OCI-LY3 (cell line): ENCODE results near the gene FCMR.

Experiments
- H2AFZ ChIP-seq: fragments of 200-600, 300-600 bp; shearing (Covaris generic); 2 replicates; pipeline ENCODE4 v1.6.0; 2014; ENCODE audit warnings: antibody characterized with exemption, low read depth, low read length
- H3K27ac ChIP-seq: fragments of 200-600, 300-600 bp; sonication (generic); 2 replicates; pipeline ENCODE4 v1.5.1; 2014; ENCODE audit warnings: mild to moderate bottlenecking, low read length, moderate library complexity, mixed read lengths
- H3K27me3 ChIP-seq: fragments of 200-600, 300-600 bp; sonication (generic); 2 replicates; pipeline ENCODE4 v1.6.1; 2014; ENCODE audit warnings: low read depth, low read length, mixed read lengths
- H3K36me3 ChIP-seq: fragments of 200-600, 300-600 bp; sonication (generic); replicated peaks from 2 replicates; pipeline ENCODE3; 2014; ENCODE audit warnings: low read depth, low read length, mixed read lengths
- H3K4me1 ChIP-seq: fragments of 300-600, 200-600 bp; sonication (generic); 2 replicates; pipeline ENCODE4 v1.6.1; 2014; ENCODE audit warnings: low read length, mixed read lengths
- H3K4me2 ChIP-seq: fragments of 200-600, 300-600 bp; sonication (generic); 2 replicates; pipeline ENCODE4 v1.6.1; 2014; ENCODE audit warnings: low read length, mixed read lengths
- H3K4me3 ChIP-seq: fragments of 300-600, 200-600 bp; sonication (generic); 2 replicates; pipeline ENCODE4 v1.5.1; 2014; ENCODE audit warnings: antibody characterized with exemption, mild to moderate bottlenecking, low read length, moderate library complexity
- H3K79me2 ChIP-seq: fragments of 300-600, 200-600 bp; shearing (Covaris generic); 2 replicates; pipeline ENCODE4 v1.6.1; 2014; ENCODE audit warnings: mild to moderate bottlenecking, low read length, mixed read lengths
- H3K9ac ChIP-seq: fragments of 300-600, 200-600 bp; shearing (Covaris generic); 2 replicates; pipeline ENCODE4 v1.6.0; 2014; ENCODE audit warnings: mild to moderate bottlenecking, low read length, moderate library complexity
- H3K9me3 ChIP-seq: fragments of 200-600, 300-600 bp; shearing (Covaris generic); 2 replicates; pipeline ENCODE4 v1.6.1; 2014; ENCODE audit warnings: low read length, mixed read lengths; ENCODE audit not compliant: insufficient read depth
- H4K20me1 ChIP-seq: fragments of 200-600, 300-600 bp; sonication (generic); 2 replicates; pipeline ENCODE4 v1.6.1; 2016; ENCODE audit warnings: low read length, mixed read lengths; ENCODE audit not compliant: insufficient read depth
- CTCF ChIP-seq: fragments of 200-600, 300-600 bp; sonication (generic); IDR thresholded peaks from 2 replicates; pipeline ENCODE4 v1.5.1; 2014; ENCODE audit warnings: antibody characterized with exemption, low read length, low read depth
- EZH2phosphoT487 ChIP-seq: fragments of 200-600 bp; shearing (Covaris generic); IDR thresholded peaks from 2 replicates; pipeline ENCODE4 v1.6.1; 2018; ENCODE audit warnings: antibody characterized with exemption, mixed run types, low read depth

Gene FCMR

GRCh38 chr1:206945779-206946178 is 24.0 kb upstream of the FCMR start:
- Histone ChIP-seq H3K4me3 (no peak overlapping the region), H3K36me3 (peaks cover 9% of the 10 kb centered on the region), H3K27ac (no peak overlapping the region), H3K27me3 (peaks cover 9% of the 10 kb centered on the region; the same call in 1 of the 2 replicates), H3K4me1 (peaks cover 30% of the 10 kb centered on the region), H3K79me2 (no peaks in the 10 kb centered on the region), H3K9me3 (peaks cover 9% of the 10 kb centered on the region), H2AFZ (no peak overlapping the region), H3K4me2 (no peak overlapping the region), H4K20me1 (no peaks in the 10 kb centered on the region), H3K9ac (no peak overlapping the region)
- no peak for TF ChIP-seq EZH2phosphoT487
- no peak for TF ChIP-seq CTCF

- Histone ChIP-seq H2AFZ (no peak overlapping the region), H3K4me3 (no peak overlapping the region), H3K27me3 (peaks cover 9% of the 10 kb centered on the region; the same call in 1 of the 2 replicates), H3K36me3 (peaks cover 3% of the 10 kb centered on the region), H3K4me2 (no peak overlapping the region), H3K27ac (no peak overlapping the region), H4K20me1 (no peaks in the 10 kb centered on the region), H3K9ac (no peak overlapping the region), H3K9me3 (peaks cover 4% of the 10 kb centered on the region), H3K4me1 (peaks cover 24% of the 10 kb centered on the region), H3K79me2 (no peaks in the 10 kb centered on the region)
- TF ChIP-seq EZH2phosphoT487 (no peak), CTCF (no peak)
Measured at GRCh38 chr1:206944703-206945102, 23.0 kb upstream of the FCMR start.

- Histone ChIP-seq H3K27ac (no peak overlapping the region), H3K4me2 (no peak overlapping the region), H3K79me2 (no peaks in the 10 kb centered on the region), H3K4me3 (no peak overlapping the region), H3K4me1 (no peaks in the 10 kb centered on the region), H3K9ac (no peak overlapping the region), H2AFZ (no peak overlapping the region), H4K20me1 (no peaks in the 10 kb centered on the region), H3K36me3 (no peaks in the 10 kb centered on the region), H3K9me3 (no peaks in the 10 kb centered on the region), H3K27me3 (peaks cover 9% of the 10 kb centered on the region; the same call in 1 of the 2 replicates)
- TF ChIP-seq EZH2phosphoT487 (no peak), CTCF (no peak)
Measured at GRCh38 chr1:206941766-206942418, 20.2 kb upstream of the FCMR start.

- H2AFZ ChIP-seq: no peak overlapping the region
- no peak overlapping the region for H3K4me2 ChIP-seq
- H3K9me3 ChIP-seq: no peaks in the 10 kb centered on the region
- TF ChIP-seq EZH2phosphoT487 (no peak), CTCF (no peak)
- peaks cover 6% of the 10 kb centered on the region; the same call in 1 of the 2 replicates for H3K4me1 ChIP-seq
- H3K9ac ChIP-seq: no peak overlapping the region
- no peak overlapping the region for H3K27ac ChIP-seq
- H3K27me3 ChIP-seq: peaks cover 6% of the 10 kb centered on the region; the same call in 1 of the 2 replicates
- H3K4me3 ChIP-seq: no peak overlapping the region
- no peaks in the 10 kb centered on the region for H3K36me3 ChIP-seq
- no peaks in the 10 kb centered on the region for H4K20me1 ChIP-seq
- no peaks in the 10 kb centered on the region for H3K79me2 ChIP-seq
Measured at GRCh38 chr1:206940588-206940936, 18.8 kb upstream of the FCMR start.
